ENCODE results near the gene IER3. TPM values are rescaled to one million over a fixed set of nuclear protein-coding genes. Genes with fewer than 3 reads are reported as not detected.

IER3 gene
- total and polyA plus RNA-seq, 2 of the 13 experiments (the other 11 are each of a cell fraction or from before 2014, with no cell fraction given) = 51.1 to 131 TPM

DNA sequence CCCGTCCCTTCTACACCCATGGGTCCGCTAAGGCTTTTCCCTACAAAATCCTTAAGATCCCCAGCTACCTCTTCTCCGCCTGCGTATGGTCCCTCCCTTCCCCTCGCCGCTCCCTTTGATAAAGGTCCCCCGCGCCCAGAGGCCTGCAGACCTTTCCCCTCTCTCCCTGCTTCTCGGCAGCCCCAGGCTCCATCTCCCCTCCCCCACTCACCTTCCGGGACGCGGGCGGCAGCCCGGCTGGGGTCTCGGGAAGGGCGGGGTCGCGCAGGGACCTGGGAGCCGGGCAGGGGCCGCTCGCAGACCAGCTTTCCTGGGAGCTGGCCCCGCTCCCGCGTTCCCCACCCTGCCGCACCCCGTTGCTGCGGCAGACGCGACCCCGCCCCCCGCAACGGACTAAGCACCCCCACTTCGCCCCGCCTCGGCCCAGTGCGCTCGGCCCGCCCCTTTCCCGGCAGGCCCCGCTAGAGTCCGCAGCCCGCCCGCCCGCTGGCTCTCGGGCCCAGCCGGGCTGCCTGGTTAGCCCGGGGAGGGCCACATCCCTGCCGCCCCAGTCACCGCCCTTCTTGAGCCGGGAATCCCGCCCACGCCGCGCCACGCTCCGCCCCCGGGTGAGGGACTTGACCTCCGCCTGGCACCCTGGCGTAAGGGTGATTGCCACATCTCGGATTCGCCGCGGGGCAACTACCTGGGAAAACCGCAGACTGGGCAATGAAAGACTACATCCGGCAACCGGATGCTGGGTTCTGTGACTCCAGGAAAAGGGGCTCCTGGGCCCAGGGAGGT is 1.8 kb downstream of the IER3 start, which contains the start of gene FLOT1 (continued):
- TF ChIP-seq, protein P1, sequence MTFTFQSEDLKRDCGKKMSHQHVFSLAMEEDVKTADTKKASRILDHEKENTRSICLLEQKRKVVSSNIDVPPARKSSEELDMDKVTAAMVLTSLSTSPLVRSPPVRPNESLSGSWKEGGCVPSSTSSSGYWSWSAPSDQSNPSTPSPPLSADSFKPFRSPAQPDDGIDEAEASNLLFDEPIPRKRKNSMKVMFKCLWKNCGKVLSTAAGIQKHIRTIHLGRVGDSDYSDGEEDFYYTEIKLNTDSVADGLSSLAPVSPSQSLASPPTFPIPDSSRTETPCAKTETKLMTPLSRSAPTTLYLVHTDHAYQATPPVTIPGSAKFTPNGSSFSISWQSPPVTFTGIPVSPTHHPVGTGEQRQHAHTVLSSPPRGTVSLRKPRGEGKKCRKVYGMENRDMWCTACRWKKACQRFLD (CRISPR knock-in tag; IDR thresholded peaks at IDR 0.05; ENCODE audit: borderline replicate concordance) = 0 out of 2 replicates have a peak, but pooled peaks have one; percentile 59
- TF ChIP-seq SRSF1 (optimal IDR thresholded peaks at IDR 0.05; ENCODE audit: low read depth, low read length) = peak; percentile 98
- peak; percentile 55; the same call in 1 of the 2 replicates for TF ChIP-seq CAMTA2 (CRISPR knock-in tag; IDR thresholded peaks at IDR 0.05; ENCODE audit: borderline replicate concordance)
- no peak for TF ChIP-seq ZFAT (CRISPR knock-in tag; conservative IDR thresholded peaks at IDR 0.05)
- peak; percentile 72; the same call in 1 of the 2 replicates for TF ChIP-seq ZNF792 (CRISPR knock-in tag; IDR thresholded peaks at IDR 0.05)
- peak; percentile 95 for TF ChIP-seq SPEN (CRISPR knock-in tag; IDR thresholded peaks at IDR 0.05; ENCODE audit: low read depth)
- TF ChIP-seq, protein P2, sequence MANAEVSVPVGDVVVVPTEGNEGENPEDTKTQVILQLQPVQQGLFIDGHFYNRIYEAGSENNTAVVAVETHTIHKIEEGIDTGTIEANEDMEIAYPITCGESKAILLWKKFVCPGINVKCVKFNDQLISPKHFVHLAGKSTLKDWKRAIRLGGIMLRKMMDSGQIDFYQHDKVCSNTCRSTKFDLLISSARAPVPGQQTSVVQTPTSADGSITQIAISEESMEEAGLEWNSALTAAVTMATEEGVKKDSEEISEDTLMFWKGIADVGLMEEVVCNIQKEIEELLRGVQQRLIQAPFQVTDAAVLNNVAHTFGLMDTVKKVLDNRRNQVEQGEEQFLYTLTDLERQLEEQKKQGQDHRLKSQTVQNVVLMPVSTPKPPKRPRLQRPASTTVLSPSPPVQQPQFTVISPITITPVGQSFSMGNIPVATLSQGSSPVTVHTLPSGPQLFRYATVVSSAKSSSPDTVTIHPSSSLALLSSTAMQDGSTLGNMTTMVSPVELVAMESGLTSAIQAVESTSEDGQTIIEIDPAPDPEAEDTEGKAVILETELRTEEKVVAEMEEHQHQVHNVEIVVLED (CRISPR knock-in tag; IDR thresholded peaks at IDR 0.05; ENCODE audit: borderline replicate concordance) = peak; percentile 91
- TF ChIP-seq PPARG (CRISPR knock-in tag; conservative IDR thresholded peaks at IDR 0.05) = no peak
- TF ChIP-seq, protein P3, sequence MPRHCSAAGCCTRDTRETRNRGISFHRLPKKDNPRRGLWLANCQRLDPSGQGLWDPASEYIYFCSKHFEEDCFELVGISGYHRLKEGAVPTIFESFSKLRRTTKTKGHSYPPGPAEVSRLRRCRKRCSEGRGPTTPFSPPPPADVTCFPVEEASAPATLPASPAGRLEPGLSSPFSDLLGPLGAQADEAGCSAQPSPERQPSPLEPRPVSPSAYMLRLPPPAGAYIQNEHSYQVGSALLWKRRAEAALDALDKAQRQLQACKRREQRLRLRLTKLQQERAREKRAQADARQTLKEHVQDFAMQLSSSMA (CRISPR knock-in tag; IDR thresholded peaks at IDR 0.05) = peak; percentile 94
- TF ChIP-seq KAT2B (IDR thresholded peaks at IDR 0.05; ENCODE audit: borderline replicate concordance, low read depth, low read length) = no peak
- peak; percentile 89 for TF ChIP-seq IRF2 (CRISPR knock-in tag; IDR thresholded peaks at IDR 0.05)
- peak; percentile 2; the same call in 1 of the 2 replicates for TF ChIP-seq SMC3 (IDR thresholded peaks at IDR 0.05; ENCODE audit: low read length)
- no peak for TF ChIP-seq NFIB (CRISPR knock-in tag; IDR thresholded peaks at IDR 0.05; ENCODE audit: borderline replicate concordance)
- TF ChIP-seq, protein P4, sequence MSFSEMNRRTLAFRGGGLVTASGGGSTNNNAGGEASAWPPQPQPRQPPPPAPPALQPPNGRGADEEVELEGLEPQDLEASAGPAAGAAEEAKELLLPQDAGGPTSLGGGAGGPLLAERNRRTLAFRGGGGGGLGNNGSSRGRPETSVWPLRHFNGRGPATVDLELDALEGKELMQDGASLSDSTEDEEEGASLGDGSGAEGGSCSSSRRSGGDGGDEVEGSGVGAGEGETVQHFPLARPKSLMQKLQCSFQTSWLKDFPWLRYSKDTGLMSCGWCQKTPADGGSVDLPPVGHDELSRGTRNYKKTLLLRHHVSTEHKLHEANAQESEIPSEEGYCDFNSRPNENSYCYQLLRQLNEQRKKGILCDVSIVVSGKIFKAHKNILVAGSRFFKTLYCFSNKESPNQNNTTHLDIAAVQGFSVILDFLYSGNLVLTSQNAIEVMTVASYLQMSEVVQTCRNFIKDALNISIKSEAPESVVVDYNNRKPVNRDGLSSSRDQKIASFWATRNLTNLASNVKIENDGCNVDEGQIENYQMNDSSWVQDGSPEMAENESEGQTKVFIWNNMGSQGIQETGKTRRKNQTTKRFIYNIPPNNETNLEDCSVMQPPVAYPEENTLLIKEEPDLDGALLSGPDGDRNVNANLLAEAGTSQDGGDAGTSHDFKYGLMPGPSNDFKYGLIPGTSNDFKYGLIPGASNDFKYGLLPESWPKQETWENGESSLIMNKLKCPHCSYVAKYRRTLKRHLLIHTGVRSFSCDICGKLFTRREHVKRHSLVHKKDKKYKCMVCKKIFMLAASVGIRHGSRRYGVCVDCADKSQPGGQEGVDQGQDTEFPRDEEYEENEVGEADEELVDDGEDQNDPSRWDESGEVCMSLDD (CRISPR knock-in tag; IDR thresholded peaks at IDR 0.05; ENCODE audit: borderline replicate concordance) = peak; percentile 96
- TF ChIP-seq KDM4B (CRISPR knock-in tag; IDR thresholded peaks at IDR 0.05) = peak; percentile 74
- TF ChIP-seq HNRNPLL (IDR thresholded peaks at IDR 0.05; ENCODE audit: low read depth, low read length, poor library complexity, severe bottlenecking) = peak; percentile 90
- TF ChIP-seq, protein P5, sequence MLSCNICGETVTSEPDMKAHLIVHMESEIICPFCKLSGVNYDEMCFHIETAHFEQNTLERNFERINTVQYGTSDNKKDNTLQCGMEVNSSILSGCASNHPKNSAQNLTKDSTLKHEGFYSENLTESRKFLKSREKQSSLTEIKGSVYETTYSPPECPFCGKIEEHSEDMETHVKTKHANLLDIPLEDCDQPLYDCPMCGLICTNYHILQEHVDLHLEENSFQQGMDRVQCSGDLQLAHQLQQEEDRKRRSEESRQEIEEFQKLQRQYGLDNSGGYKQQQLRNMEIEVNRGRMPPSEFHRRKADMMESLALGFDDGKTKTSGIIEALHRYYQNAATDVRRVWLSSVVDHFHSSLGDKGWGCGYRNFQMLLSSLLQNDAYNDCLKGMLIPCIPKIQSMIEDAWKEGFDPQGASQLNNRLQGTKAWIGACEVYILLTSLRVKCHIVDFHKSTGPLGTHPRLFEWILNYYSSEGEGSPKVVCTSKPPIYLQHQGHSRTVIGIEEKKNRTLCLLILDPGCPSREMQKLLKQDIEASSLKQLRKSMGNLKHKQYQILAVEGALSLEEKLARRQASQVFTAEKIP (CRISPR knock-in tag; IDR thresholded peaks at IDR 0.05; ENCODE audit: borderline replicate concordance) = no peak
- TF ChIP-seq SSRP1 (CRISPR knock-in tag; IDR thresholded peaks at IDR 0.05) = no peak
- no peak for TF ChIP-seq RFX1 (IDR thresholded peaks at IDR 0.05)
- TF ChIP-seq SMAD3 (CRISPR knock-in tag; IDR thresholded peaks at IDR 0.05) = 0 out of 2 replicates have a peak, but pooled peaks have one; percentile 64
